HG02981 (cell line): ENCODE measurements around the gene CDR2L.
"Not testable (repeated sequence)": the region's sequence is repeated elsewhere in the genome, so short reads cannot be mapped to it uniquely, and the experiment has no call there.

Experiments
- ATAC-seq: cut with Tn5 transposase; IDR thresholded peaks from one replicate; pipeline ENCODE4 v1.9.1; 2021; ENCODE audit warnings: mild to moderate bottlenecking, moderate library complexity; ENCODE audit not compliant: unreplicated experiment

The CDR2L gene

GRCh38 chr17:74981318-74981978 lies 6.0 kb upstream of the CDR2L start:
- no peak for ATAC-seq

DNA sequence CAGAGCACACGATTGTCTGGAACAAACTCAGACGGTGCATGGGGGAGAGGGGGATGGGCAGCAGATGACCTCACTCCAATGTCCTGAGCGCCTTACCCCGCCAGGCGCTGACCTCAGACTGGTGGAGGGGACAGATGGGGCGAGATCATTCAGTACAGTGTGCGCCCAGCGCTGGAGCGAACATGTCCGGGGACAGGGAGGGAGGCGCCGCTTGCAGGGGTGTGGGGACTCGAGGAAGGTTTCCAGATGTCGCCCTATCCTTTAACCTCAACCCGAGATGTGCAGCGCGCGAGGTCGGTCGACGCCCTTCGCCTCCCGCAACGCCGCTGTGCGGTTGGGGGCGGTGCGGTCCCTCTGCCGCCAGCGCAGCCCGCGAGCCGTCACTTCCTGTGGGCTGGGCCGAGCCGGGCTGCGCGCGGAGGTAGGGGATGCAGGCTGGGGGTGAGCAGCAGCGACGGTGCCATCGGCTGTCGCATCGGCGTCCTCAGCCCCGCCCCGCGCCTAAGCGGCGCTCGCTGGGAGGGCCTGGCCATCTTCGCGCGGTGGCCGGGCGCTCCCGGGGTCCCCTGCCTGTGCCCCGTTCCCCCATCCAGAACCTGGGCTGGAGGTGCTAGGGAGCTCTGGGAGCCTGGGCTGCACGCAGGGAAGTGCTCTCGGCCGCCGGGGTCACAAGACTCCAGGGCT lies 5.3 kb upstream of the CDR2L start:
- peak; percentile 51 for ATAC-seq

- not testable (repeated sequence) for ATAC-seq
These were observed 4.6 kb upstream of the CDR2L start for GRCh38 chr17:74982663-74983313.

DNA sequence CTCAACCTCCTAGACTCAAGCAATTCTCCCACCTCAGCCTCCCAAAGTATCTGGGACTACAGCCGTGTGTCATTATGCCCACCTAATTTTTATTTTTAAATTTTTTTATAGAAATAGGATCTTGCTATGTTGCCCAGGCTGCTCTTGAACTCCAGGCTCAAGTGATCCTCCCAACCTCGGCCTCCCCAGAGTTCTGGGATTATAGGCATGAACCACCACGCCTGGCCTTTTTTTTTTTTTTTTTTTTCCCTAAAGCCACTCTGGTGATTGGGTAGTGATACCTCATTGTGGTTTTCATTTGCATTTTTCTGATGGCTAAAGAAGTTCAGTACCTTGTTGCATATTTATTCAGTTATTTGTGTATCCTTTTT lies 1.2 kb upstream of the CDR2L start:
- no peak for ATAC-seq

GRCh38 chr17:74987909-74988711 lies 678 bp downstream of the CDR2L start:
- peak; percentile 24 for ATAC-seq

DNA sequence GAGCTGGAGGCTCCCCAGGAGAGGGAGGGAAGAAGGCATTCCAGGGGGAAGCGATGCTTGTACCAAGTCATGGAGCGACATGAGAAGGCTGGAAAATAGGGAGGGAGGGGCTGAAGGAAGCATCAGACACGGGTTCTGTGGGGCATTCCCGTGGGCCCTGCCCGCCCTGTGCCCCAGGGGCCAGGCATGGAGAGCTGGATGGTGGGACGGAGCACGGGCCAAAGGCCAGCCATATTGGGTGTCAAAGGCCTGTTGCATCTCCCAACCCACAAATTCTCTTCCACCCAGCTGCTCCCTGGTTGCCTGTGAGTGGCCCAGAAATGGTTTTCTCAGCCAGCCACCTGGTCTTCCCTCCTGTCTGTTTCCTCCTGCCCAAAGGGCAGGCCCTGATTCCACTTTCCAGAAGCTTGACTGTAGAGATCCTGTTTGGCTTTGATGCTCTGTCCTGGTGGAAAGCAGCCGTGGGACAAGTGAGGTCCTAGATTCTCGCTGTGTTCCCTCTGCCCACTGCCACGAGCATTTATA lies 3.2 kb downstream of the CDR2L start:
- no peak for ATAC-seq

- ATAC-seq = no peak
These were observed 4.8 kb downstream of the CDR2L start for GRCh38 chr17:74992223-74992622.

DNA sequence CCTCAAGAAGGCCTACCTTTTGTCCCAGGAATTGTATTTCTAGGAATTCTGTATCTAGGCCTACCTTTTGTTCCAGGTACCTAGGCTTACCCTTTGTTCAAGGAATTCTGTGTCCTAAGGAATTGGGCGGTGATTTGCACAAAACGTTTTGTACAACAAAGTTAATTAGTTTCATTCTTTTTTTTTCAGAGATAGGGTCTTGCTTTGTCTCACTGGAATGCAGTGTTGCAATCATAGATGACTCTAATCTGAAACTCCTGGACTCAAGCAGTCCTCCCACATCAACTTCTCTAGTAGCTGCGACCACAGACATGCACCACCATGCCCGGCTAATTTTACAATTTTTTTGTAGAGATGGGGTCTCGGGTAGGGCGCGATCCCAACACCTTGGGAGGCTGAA lies 7.0 kb downstream of the CDR2L start:
- ATAC-seq = no peak

DNA sequence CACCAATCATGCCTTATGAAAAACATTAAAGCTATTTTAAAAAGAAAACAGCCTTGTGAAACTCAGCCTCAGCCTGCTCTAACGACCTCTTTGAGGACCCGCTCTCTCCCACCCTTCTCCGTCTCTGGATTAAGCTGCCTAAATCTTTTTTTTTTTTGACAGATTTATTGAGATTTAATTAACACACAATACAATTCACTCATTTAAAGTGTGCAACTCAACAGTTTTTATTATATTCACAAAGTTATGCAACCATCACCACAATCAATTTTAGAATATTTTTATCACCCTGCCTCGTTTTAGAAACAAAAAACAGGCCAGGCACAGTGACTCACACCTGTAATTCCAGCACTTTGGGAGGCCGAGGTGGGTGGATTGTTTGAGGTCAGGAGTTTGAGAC lies 8.4 kb downstream of the CDR2L start:
- ATAC-seq = no peak

DNA sequence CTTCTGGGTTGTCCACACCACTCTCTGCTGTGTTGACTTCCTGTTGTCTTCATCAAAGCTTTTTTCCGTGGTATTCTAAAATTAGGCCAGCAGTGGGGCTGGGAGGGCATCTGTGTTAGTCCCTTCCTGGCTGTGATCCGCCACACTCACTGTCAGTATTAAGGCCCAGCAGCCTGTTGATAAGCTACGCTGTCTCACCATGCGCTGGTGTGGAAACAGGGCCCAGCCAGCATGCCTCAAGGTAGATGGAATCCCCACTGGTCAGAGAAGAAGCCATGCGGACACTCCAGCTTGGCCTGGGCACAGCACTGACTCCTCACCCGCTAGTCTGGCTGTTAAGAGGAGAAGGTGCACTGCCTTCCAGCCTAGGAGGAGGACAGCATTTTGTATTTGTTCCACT lies 11.4 kb downstream of the CDR2L start:
- ATAC-seq = no peak

DNA sequence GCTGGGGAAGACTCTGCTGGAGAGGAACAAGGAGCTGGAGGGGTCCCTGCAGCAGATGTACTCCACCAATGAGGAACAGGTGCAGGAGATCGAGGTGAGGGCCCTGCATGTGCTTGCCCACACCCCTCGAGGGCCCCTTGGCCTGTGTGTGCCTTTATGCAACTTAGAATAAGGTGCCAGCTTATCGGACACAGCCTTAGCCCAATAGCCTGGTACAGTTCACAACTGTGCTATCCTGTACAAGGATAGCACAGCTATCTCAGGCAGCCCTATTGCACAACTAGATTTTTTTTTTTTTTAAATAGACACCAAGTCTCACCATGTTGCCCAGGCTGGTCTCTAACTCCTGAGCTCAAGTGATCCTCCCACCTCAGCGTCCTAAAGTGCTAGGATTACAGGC lies 12.1 kb downstream of the CDR2L start:
- ATAC-seq = no peak

- no peak for ATAC-seq
These were observed 14.7 kb downstream of the CDR2L start for GRCh38 chr17:75001915-75002843.

GRCh38 chr17:75003070-75003956 lies 15.9 kb downstream of the CDR2L start:
- no peak for ATAC-seq

- no peak for ATAC-seq
These were observed 16.5 kb downstream of the CDR2L start for GRCh38 chr17:75003957-75004355.

- ATAC-seq = no peak
These were observed 16.9 kb downstream of the CDR2L start for GRCh38 chr17:75004371-75004770.

- no peak for ATAC-seq
These were observed 17.9 kb downstream of the CDR2L start for GRCh38 chr17:75005291-75005690.

DNA sequence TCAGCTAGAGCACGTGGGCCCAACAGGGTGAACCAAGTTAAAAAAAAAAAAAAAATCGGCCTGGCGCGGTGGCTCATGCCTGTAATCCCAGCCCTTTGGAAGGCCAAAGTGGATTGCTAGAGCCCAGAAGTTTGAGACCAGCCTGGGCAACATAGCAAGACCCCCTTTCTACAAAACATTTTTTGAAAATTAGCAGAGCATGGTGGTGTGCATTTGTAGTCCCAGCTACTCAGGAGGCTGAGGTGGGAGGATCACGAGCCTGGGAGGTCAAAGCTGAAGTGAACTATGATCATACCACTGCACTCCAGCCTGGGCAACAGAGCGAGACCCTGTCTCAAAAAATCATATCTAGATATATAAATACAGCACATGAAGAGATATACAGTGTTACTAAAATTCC lies 18.7 kb downstream of the CDR2L start:
- ATAC-seq = not testable (repeated sequence)

GRCh38 chr17:75006653-75007052 lies 19.2 kb downstream of the CDR2L start:
- ATAC-seq = no peak

DNA sequence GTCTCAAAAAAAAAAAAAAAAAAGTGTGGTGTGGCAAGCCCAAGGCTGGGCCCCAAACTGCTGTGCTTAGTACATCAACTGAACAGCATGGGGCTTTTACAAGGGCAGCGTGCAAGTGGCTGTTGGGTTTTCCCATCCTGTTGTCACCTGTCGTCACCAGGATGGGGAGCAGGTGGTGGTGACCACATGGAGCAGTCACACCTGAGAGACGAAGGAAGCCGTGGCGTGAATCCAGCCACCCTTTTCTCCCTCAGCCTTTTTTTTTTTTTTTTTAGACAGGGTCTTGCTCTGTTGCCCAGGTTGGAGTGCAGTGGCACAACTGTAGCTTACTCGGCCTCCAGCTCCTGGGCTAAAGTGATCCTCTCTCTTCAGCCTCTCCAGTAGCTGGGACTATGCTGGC lies 20.9 kb downstream of the CDR2L start:
- no peak for ATAC-seq
